HG03064 (cell line): Measurements from ENCODE around the gene SMKR1.
A peak's percentile ranks its signal among the peaks of the same experiment; 100 is the strongest.
"Not testable (repeated sequence)": the region's sequence is repeated elsewhere in the genome, so short reads cannot be mapped to it uniquely, and the experiment has no call there.

ENCODE experiments used
- ATAC-seq: cut with Tn5 transposase; IDR thresholded peaks from one replicate; pipeline ENCODE4 v1.9.1; 2021; ENCODE audit warnings: low read depth; ENCODE audit not compliant: unreplicated experiment

Gene SMKR1

GRCh38 chr7:129501760-129502707 is at the start of gene SMKR1:
Gene SMKR1, plus strand, starts transcription at chr7:129502531. Its CDS starts 294 bp downstream, at chr7:129502825.
- ATAC-seq = peak; percentile 69

DNA sequence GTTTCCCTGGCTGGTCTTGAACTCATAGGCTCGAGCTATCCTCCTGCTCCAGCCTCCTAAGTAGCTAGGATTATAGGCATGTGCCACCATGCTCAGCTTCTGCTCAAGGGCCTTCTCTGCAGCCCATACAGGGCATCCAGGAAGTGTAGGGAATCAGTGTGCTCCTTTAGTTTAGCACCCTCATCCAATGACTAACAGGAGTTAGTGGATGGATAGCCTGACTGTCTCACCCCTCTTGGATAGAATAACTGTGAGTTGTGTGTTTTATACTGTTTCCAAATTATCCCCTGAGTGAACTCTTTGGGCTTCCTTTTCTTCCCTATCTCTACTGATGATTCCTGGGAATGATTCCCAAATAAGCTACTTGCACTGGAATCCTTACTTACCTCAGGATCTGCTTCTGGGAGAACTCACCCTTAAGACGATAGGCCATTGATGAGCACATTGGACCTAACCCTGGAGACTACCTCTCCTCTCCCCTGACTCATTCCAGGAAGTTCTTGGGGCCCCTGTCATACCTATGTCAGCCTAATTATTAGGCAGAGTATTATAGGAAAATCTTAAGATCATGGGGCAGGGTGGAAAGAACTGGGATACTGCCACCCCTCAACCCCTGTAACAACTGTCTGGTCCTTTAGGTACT is 49.6 kb upstream of the SMKR1 start:
- ATAC-seq = no peak

DNA sequence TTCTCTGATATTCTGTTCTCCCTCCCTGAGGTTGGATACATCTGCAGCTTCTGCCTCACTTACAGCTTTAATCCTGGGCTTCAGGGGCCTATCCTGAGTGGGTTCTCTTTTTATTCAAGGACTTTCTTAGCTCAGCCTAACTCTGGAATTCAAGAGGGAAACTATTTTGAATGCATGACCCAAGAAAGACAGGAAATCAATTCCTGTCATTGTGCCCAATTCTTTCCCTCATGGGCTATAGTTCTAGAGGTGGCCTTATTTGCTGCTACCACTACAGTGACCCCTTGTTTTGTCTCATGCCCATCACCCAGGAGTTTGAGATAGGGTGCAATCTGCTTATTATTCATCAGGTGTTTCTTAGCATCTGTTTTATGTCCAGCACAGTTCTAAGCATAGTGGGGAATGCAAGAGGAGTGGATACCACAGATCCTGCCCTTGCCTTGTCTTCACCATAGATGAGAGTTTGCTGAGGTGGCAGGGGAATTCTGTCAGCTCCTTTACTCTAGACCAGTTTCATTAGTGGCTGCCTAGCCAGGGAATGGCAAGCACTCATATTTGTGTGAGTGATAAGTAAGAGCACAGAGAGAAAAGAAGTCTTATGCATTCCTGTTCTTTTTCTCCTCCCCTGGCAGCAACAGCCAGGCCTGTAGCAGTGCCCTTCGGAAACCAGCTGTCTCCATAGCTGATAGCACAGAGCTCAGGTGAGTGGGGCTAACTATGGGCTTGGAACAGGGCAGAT is 48.7 kb upstream of the SMKR1 start:
- no peak for ATAC-seq

DNA sequence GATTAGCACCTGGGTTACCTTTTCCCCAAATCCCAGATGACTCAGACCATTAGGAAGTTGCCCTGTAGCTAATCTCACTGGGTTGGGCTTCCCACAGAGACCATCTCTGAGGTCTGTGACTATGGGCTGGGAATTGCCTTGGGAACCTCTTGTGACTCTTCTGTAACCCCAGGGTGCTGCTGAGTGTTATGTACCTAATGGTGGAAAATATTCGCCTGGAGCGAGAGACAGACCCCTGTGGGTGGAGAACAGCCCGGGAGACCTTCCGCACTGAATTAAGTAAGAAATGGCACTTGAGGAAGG is 48.1 kb upstream of the SMKR1 start:
- no peak for ATAC-seq

GRCh38 chr7:129456421-129456820 is 45.9 kb upstream of the SMKR1 start:
- ATAC-seq = no peak

DNA sequence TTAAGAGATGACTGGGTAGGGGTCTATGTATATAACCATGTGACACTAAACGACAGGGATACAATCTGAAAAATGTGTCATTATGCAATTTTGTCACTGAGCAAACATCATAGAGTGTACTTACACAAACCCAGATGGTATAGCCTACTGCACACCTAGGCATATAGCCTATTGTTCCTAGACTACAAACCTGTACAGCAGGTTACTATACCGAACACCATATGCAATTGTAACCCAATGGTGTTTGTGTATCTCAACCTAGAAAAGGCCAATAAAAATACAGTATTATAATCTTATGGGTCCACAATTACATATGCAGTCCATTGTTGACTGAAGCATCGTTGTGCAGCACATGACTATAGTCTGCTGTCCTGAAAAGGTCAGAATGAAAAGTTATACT is 45.2 kb upstream of the SMKR1 start:
- no peak for ATAC-seq

- no peak for ATAC-seq
These were observed 44.2 kb upstream of the SMKR1 start for GRCh38 chr7:129458171-129458570.

DNA sequence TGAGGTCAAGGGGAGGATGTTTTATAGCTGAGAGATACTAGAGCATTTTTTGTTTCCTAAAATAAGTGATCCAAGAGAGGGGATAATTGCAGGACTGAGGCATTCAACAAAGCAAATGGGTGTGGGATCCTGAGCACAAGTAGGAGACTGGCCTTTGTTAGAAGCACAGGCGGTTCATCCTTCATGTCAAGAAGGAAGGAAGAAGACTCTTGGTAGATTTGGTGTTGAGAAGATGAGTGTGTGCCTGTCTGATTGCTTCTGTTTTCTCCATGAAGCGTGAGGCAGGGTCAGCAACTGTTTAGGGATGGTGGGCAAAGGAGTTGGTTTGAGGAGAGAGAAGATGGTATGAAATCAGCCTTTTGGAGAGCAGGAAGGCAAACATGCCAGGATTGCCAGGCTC is 40.5 kb upstream of the SMKR1 start:
- no peak for ATAC-seq

- no peak for ATAC-seq
These were observed 39.9 kb upstream of the SMKR1 start for GRCh38 chr7:129462420-129462819.

DNA sequence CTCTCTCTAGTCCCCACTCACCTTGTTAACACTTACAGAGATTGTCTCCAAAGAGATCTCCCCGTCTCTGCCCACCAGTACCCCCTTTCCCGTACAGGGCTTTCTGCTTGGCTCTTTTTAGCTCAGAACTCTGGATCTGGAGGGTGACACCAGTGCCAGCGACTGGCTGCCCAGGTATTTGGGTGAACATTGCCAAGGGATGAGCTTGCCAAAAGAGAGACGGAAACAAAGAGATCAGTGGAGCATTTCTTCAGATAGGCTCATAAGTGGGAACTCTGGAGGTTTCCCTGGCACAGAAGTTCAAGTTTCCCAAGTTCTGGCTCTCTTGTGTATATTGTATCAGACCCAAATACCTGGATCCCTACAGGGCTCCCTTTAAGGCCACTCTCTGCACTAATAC is 38.1 kb upstream of the SMKR1 start:
- no peak for ATAC-seq

GRCh38 chr7:129465080-129465479 is 37.3 kb upstream of the SMKR1 start:
- ATAC-seq = no peak

DNA sequence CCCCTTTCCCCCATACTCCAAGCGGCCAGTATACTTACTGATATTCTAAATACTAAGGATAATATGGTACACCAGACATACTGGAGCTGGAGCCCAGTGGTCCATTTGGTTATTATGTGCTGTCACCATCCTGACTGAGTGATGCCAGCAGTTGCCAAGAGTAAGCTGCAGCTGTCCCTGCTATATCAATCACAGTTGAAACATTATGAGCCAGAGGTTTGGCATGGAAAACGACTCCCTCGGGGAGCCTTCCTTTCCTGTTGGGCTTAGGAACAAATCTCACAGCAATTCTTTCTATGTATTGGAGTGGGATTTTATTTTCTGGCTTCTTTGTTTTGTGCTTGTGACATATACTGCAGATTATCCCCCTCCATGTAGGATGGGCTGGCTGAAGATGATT is 35.5 kb upstream of the SMKR1 start:
- ATAC-seq = no peak

DNA sequence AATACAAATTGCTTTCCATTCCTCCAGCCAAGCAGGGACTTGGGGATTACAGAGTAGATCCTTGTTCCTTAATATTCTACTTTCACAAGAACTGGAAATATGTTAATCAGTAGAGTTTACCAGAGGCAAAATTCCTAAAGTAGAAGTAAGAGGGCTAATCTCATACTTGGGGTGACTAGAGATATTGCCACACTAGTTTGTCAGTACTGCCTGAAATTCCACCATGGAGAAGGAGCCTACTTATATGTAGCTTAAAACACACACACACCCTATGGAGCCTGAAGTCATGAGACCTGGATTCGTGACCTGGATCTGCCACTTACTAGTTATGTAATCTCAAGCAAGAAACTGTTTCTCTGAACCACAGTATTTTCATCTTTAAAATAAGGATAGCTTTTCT is 34.2 kb upstream of the SMKR1 start:
- ATAC-seq = no peak

- ATAC-seq = no peak
These were observed 33.8 kb upstream of the SMKR1 start for GRCh38 chr7:129468547-129468946.

DNA sequence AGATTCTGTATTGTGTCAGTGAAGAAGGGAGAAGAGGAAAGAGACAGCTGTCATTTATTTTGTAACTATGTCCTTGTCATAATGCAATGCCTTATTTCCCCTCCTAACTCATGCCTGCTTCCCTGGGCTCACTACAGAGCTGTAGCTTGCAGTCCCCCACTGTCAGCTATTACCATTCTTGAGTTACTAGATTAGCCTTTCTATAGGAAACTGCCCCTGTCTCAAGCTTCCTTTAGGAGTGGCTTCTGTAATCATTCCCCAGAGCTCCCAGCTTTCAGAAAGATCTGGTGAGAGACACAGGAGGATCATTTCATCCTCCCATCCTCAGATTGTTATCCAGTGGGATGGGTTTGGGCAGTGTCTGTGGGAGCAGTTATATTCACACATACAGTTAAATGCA is 32.4 kb upstream of the SMKR1 start:
- ATAC-seq = no peak

GRCh38 chr7:129470411-129470810 is 31.9 kb upstream of the SMKR1 start:
- no peak for ATAC-seq

DNA sequence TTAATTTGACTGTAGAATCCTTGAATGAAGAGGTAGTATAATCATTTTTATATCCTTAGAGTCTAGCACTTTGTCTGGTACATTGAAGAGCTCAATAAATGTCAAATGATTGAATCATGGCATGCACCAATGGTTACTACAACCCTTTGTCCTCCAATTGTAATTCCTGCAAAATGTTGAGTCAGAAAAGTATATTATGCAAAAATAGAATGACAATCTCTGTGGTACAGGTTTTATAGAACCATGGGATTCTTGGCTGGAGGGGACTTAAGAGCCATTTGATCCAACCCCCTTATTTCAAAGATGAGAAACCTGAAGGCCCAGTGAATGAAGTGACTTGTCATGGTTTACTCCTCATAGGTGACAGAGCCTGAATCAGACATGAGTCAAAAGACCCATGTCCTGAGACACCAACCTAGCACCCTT is 30.9 kb upstream of the SMKR1 start:
- ATAC-seq = no peak

- not testable (repeated sequence) for ATAC-seq
These were observed 26.4 kb upstream of the SMKR1 start for GRCh38 chr7:129475931-129476330.

DNA sequence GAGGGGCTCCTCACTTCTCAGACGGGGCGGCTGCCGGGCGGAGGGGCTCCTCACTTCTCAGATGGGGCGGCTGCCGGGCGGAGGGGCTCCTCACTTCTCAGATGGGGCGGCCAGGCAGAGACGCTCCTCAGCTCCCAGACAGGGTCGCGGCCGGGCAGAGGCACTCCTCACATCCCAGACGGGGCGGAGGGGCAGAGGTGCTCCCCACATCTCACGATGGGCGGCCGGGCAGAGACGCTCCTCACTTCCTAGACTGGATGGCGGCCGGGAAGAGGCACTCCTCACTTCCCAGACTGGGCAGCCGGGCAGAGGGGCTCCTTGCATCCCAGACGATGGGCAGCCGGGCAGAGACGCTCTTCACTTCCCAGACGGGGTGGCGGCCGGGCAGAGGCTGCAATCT is 25.9 kb upstream of the SMKR1 start:
- not testable (repeated sequence) for ATAC-seq

GRCh38 chr7:129479831-129480230 is 22.5 kb upstream of the SMKR1 start:
- ATAC-seq = no peak

GRCh38 chr7:129480674-129481363 is 21.5 kb upstream of the SMKR1 start:
- ATAC-seq = no peak
